ENCODE measurements around the gene ARMC7. TPM values are rescaled to one million over a fixed set of nuclear protein-coding genes. Genes with fewer than 3 reads are reported as not detected.
"Not testable (repeated sequence)": the region's sequence is repeated elsewhere in the genome, so short reads cannot be mapped to it uniquely, and the experiment has no call there.

Gene ARMC7
- total RNA-seq, 1 experiment from 2014 or later = 19.2 TPM

DNA sequence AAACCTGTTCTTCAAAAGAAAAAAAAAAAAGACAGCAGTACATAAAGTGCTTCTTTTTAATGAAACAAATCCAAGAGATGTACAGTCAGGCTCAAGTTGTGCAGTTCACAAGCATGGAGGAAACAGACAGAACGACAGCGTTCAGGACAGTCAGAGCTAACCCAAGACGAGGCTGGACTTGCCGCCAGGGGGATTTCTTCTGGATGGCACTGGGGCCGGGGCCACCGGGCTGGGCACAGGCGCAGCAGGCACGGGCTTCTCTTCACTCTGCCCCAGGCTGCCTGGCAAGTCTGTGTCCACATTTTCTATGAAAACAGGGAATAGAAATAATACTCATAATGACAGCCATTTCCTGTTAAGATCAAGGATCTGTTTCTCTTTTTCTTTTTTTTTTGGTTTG, 26.2 kb downstream of the ARMC7 start:
- peaks cover 84% of the 10 kb centered on the region for H3F3A ChIP-seq (ENCODE audit: insufficient read depth, low read depth)
- no peaks in the 10 kb centered on the region for H3K9me2 ChIP-seq (ENCODE audit: insufficient read depth)
- POLR2A ChIA-PET (ENCODE audit: unreplicated experiment) = no interaction called here
- H3K27me3 ChIP-seq (ENCODE audit: insufficient read depth, low read depth) = no peaks in the 10 kb centered on the region
- H3K9me3 ChIP-seq (ENCODE audit: insufficient read depth, low read depth) = no peaks in the 10 kb centered on the region
- peaks cover 15% of the 10 kb centered on the region; the same call in 1 of the 2 replicates for H3K4me1 ChIP-seq (replicated peaks; ENCODE audit: insufficient read depth)
- peaks cover 16% of the 10 kb centered on the region for H3K36me3 ChIP-seq (ENCODE audit: low read depth)
- intact Hi-C loops (cut with micrococcal nuclease; ENCODE audit: unreplicated experiment) = loop anchor here (2.0 kb wide), 1 partner anchor 19 kb away; the partner anchor contains the start of gene JPT1
- H2AFZ ChIP-seq = no peak overlapping the region
- H3K4me3 ChIP-seq = no peak overlapping the region
- H3K4me2 ChIP-seq = no peak overlapping the region
- no peak for DNase-seq
- no peaks in the 10 kb centered on the region for H4K20me1 ChIP-seq (ENCODE audit: insufficient read depth)
- no TSS peak for BruUV-seq (replicated peaks)
- TF ChIP-seq, protein P1, sequence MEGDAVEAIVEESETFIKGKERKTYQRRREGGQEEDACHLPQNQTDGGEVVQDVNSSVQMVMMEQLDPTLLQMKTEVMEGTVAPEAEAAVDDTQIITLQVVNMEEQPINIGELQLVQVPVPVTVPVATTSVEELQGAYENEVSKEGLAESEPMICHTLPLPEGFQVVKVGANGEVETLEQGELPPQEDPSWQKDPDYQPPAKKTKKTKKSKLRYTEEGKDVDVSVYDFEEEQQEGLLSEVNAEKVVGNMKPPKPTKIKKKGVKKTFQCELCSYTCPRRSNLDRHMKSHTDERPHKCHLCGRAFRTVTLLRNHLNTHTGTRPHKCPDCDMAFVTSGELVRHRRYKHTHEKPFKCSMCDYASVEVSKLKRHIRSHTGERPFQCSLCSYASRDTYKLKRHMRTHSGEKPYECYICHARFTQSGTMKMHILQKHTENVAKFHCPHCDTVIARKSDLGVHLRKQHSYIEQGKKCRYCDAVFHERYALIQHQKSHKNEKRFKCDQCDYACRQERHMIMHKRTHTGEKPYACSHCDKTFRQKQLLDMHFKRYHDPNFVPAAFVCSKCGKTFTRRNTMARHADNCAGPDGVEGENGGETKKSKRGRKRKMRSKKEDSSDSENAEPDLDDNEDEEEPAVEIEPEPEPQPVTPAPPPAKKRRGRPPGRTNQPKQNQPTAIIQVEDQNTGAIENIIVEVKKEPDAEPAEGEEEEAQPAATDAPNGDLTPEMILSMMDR (conservative IDR thresholded peaks at IDR 0.05) = no peak
- no peak for TF ChIP-seq EZH2 (IDR thresholded peaks at IDR 0.05; ENCODE audit: low read depth)
- 0 out of 2 replicates have a peak overlapping the region, but pooled peaks have one; percentile 18 for H3K27ac ChIP-seq
- CTCF ChIA-PET = interaction anchor here (0.7 kb wide), 1 partner anchor 14 kb away, joined by 6 read pairs; no protein-coding TSS in a partner anchor
- H3K79me2 ChIP-seq (ENCODE audit: low read depth) = peaks cover 17% of the 10 kb centered on the region

DNA sequence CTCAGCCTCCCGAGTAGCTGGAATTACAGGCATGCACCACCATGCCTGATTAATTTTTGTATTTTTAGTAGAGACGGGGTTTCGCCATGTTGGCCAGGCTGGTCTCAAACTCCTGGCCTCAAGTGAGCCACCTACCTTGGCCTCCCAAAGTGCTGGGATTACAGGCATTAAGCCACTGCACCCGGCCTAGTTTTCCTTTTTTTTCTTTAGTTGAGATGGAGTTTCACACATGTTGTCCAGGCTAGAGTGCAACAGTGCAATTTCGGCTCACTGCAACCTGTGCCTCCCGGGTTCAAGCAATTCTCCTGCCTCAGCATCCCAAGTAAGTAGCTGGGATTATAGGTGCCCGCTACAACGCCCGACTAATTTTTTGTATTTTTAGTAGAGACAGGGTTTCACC, 28.0 kb downstream of the ARMC7 start:
- H2AFZ ChIP-seq; intact Hi-C loops (cut with micrococcal nuclease; ENCODE audit: unreplicated experiment); BruUV-seq (replicated peaks); H3K9me2 ChIP-seq (ENCODE audit: insufficient read depth); DNase-seq; H3K4me3 ChIP-seq; POLR2A ChIA-PET (ENCODE audit: unreplicated experiment); H3K4me2 ChIP-seq; H3K79me2 ChIP-seq (ENCODE audit: low read depth); H4K20me1 ChIP-seq (ENCODE audit: insufficient read depth); H3K9me3 ChIP-seq (ENCODE audit: insufficient read depth, low read depth); H3K27ac ChIP-seq; H3K27me3 ChIP-seq (ENCODE audit: insufficient read depth, low read depth): not testable (repeated sequence)
- CTCF ChIA-PET = interaction anchor here (0.6 kb wide), 2 partner anchors 11 to 876 kb away, joined by 3 to 4 read pairs; no protein-coding TSS in a partner anchor
- peaks cover 14% of the 10 kb centered on the region; the same call in 1 of the 2 replicates for H3K4me1 ChIP-seq (replicated peaks; ENCODE audit: insufficient read depth)
- peaks cover 31% of the 10 kb centered on the region for H3K36me3 ChIP-seq (ENCODE audit: low read depth)
- peaks cover 89% of the 10 kb centered on the region for H3F3A ChIP-seq (ENCODE audit: insufficient read depth, low read depth)

DNA sequence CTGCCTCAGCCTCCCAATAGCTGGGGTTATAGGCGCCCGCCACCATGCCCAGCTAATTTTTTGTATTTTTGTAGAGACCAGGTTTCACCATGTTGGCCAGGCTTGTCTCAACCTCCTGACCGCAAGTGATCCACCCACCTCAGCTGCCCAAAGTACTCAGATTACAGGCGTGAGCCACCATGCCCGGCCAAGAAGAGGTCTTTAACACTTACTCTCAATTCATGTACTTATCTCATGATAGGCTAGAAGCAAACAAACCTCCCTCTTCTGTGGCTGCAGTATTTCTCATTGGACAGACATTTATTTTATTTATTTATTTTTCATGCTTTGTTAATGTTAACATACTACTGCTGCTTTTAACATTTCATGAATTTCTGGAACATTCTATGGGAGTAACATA, 28.8 kb downstream of the ARMC7 start:
- DNase-seq = no peak
- CTCF ChIA-PET = no interaction called here
- POLR2A ChIA-PET (ENCODE audit: unreplicated experiment) = no interaction called here
- Histone ChIP-seq H4K20me1 (ENCODE audit: insufficient read depth) (no peaks in the 10 kb centered on the region), H3K27me3 (ENCODE audit: insufficient read depth, low read depth) (no peaks in the 10 kb centered on the region), H2AFZ (no peak overlapping the region), H3K4me2 (no peak overlapping the region), H3K4me1 (replicated peaks; ENCODE audit: insufficient read depth) (peaks cover 17% of the 10 kb centered on the region; the same call in 1 of the 2 replicates), H3K79me2 (ENCODE audit: low read depth) (peaks cover 9% of the 10 kb centered on the region; the same call in 1 of the 2 replicates), H3K27ac (no peak overlapping the region), H3K36me3 (ENCODE audit: low read depth) (peaks cover 36% of the 10 kb centered on the region), H3K9me3 (ENCODE audit: insufficient read depth, low read depth) (no peaks in the 10 kb centered on the region), H3K9me2 (ENCODE audit: insufficient read depth) (no peaks in the 10 kb centered on the region), H3K4me3 (no peak overlapping the region), H3F3A (ENCODE audit: insufficient read depth, low read depth) (peaks cover 90% of the 10 kb centered on the region)
- no TSS peak for BruUV-seq (replicated peaks)
- TF ChIP-seq, protein P1 (conservative IDR thresholded peaks at IDR 0.05) = no peak
- no peak for TF ChIP-seq EZH2 (IDR thresholded peaks at IDR 0.05; ENCODE audit: low read depth)
- intact Hi-C loops (cut with micrococcal nuclease; ENCODE audit: unreplicated experiment) = no loop called here
